ENCODE data around the gene UBE2QL1.

- TF ChIP-seq CTCF (IDR thresholded peaks at IDR 0.05; ENCODE audit: insufficient read depth, low read length, poor library complexity, severe bottlenecking) (no peak), EZH2phosphoT487 (conservative IDR thresholded peaks at IDR 0.05; ENCODE audit: low read length) (no peak)
Measured at GRCh38 chr5:6508931-6509330, 60.3 kb downstream of the UBE2QL1 start.

Data from SU-DHL-6 (cell line).